SK-N-SH treated with all-trans-retinoic acid at 6 μM for 48 hours (cell line): Measurements from ENCODE around the gene VAT1L.

Experiments
- BACH2 ChIP-seq: fragments of 250-450 bp; sonication (Bioruptor Pico); IDR thresholded peaks from 2 replicates; pipeline ENCODE4 v1.9.0; 2021; ENCODE audit warnings: mild to moderate bottlenecking, borderline replicate concordance
- CREB5 ChIP-seq: fragments of 250-450 bp; sonication (Bioruptor Pico); IDR thresholded peaks from 2 replicates; pipeline ENCODE4 v1.5.1; 2020; ENCODE audit warnings: low read depth, mild to moderate bottlenecking, moderate library complexity
- CSDC2 ChIP-seq: fragments of 250-450 bp; sonication (Bioruptor Pico); IDR thresholded peaks from 2 replicates; pipeline ENCODE4 v1.5.0; 2020; ENCODE audit warnings: mild to moderate bottlenecking, moderate library complexity
- ESRRG ChIP-seq: fragments of 250-450 bp; sonication (Bioruptor Pico); IDR thresholded peaks from 2 replicates; pipeline ENCODE4 v1.6.1; 2021; ENCODE audit warnings: mild to moderate bottlenecking
- PATZ1 ChIP-seq: fragments of 250-450 bp; sonication (Bioruptor Pico); IDR thresholded peaks from 2 replicates; pipeline ENCODE4 v1.8.0; 2020; ENCODE audit warnings: mild to moderate bottlenecking, moderate library complexity, borderline replicate concordance
- PPARA ChIP-seq: fragments of 250-450 bp; sonication (Bioruptor Pico); IDR thresholded peaks from 2 replicates; pipeline ENCODE4 v1.5.0; 2020; ENCODE audit warnings: mild to moderate bottlenecking, borderline replicate concordance
- RARB ChIP-seq: fragments of 250-450 bp; sonication (Bioruptor Pico); IDR thresholded peaks from 2 replicates; pipeline ENCODE4 v1.8.0; 2021; ENCODE audit warnings: mild to moderate bottlenecking, moderate library complexity
- SNAI2 ChIP-seq: fragments of 250-450 bp; sonication (Bioruptor Pico); IDR thresholded peaks from 2 replicates; pipeline ENCODE4 v1.5.0; 2020; ENCODE audit warnings: mild to moderate bottlenecking, moderate library complexity
- TCF4 ChIP-seq: fragments of 250-450 bp; sonication (Bioruptor Pico); IDR thresholded peaks from 2 replicates; pipeline ENCODE4 v1.8.0; 2021; ENCODE audit warnings: mild to moderate bottlenecking, moderate library complexity, borderline replicate concordance
- TOX ChIP-seq: fragments of 250-450 bp; sonication (Bioruptor Pico); IDR thresholded peaks from 2 replicates; pipeline ENCODE4 v1.8.0; 2021; ENCODE audit warnings: mild to moderate bottlenecking, moderate library complexity, borderline replicate concordance
- ZC3H10 ChIP-seq: fragments of 250-450 bp; sonication (Bioruptor Pico); IDR thresholded peaks from 2 replicates; pipeline ENCODE4 v1.5.1; 2021; ENCODE audit warnings: mild to moderate bottlenecking, moderate library complexity
- ZFP3 ChIP-seq: fragments of 250-450 bp; sonication (Bioruptor Pico); IDR thresholded peaks from 2 replicates; pipeline ENCODE4 v1.5.0; 2020; ENCODE audit warnings: mild to moderate bottlenecking, moderate library complexity
- ZFP30 ChIP-seq: fragments of 450-650 bp; formaldehyde crosslinking; IDR thresholded peaks from 2 replicates; pipeline ENCODE4 v1.5.0; 2022; ENCODE audit warnings: mild to moderate bottlenecking, moderate library complexity

GRCh38 chr16:77860953-77861352 is 72.6 kb downstream of the VAT1L start:
- no peak for TF ChIP-seq ZFP3 (CRISPR knock-in tag)
- no peak for TF ChIP-seq PATZ1 (CRISPR knock-in tag)
- TF ChIP-seq TOX = no peak
- TF ChIP-seq SNAI2 (CRISPR knock-in tag) = no peak
- TF ChIP-seq ZFP30 (CRISPR knock-in tag) = no peak
- no peak for TF ChIP-seq CREB5 (CRISPR knock-in tag)
- no peak for TF ChIP-seq RARB (CRISPR knock-in tag)
- TF ChIP-seq ESRRG = no peak
- TF ChIP-seq CSDC2 = no peak
- no peak for TF ChIP-seq TCF4 (CRISPR knock-in tag)
- no peak for TF ChIP-seq PPARA (CRISPR knock-in tag)
- TF ChIP-seq ZC3H10 (CRISPR knock-in tag) = no peak
- no peak for TF ChIP-seq BACH2
